ENCODE data around the gene RRP1.

RRP1 gene

DNA sequence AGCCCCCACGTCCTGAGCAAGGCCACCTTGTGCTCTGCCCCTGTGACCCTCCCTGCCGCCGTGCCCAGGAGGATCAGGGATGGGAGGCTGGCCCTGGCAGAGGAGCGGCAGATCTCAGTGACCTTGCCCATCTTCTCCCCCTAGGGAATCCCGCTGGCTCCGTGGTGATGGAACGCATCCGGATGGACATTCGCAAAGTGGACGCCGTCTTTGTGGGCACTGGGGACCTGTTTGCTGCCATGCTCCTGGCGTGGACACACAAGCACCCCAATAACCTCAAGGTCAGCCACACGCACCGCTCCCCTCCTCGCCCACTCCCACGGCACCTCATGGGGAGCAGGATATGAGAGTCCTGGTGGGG, 36.0 kb upstream of the RRP1 start:
- TF ChIP-seq, protein P1, sequence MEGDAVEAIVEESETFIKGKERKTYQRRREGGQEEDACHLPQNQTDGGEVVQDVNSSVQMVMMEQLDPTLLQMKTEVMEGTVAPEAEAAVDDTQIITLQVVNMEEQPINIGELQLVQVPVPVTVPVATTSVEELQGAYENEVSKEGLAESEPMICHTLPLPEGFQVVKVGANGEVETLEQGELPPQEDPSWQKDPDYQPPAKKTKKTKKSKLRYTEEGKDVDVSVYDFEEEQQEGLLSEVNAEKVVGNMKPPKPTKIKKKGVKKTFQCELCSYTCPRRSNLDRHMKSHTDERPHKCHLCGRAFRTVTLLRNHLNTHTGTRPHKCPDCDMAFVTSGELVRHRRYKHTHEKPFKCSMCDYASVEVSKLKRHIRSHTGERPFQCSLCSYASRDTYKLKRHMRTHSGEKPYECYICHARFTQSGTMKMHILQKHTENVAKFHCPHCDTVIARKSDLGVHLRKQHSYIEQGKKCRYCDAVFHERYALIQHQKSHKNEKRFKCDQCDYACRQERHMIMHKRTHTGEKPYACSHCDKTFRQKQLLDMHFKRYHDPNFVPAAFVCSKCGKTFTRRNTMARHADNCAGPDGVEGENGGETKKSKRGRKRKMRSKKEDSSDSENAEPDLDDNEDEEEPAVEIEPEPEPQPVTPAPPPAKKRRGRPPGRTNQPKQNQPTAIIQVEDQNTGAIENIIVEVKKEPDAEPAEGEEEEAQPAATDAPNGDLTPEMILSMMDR (IDR thresholded peaks at IDR 0.05; ENCODE audit: borderline replicate concordance, insufficient read depth, low read depth, low read length), result no peak
- no peak overlapping the region for H3K4me3 ChIP-seq (ENCODE audit: low read depth, low read length)

DNA sequence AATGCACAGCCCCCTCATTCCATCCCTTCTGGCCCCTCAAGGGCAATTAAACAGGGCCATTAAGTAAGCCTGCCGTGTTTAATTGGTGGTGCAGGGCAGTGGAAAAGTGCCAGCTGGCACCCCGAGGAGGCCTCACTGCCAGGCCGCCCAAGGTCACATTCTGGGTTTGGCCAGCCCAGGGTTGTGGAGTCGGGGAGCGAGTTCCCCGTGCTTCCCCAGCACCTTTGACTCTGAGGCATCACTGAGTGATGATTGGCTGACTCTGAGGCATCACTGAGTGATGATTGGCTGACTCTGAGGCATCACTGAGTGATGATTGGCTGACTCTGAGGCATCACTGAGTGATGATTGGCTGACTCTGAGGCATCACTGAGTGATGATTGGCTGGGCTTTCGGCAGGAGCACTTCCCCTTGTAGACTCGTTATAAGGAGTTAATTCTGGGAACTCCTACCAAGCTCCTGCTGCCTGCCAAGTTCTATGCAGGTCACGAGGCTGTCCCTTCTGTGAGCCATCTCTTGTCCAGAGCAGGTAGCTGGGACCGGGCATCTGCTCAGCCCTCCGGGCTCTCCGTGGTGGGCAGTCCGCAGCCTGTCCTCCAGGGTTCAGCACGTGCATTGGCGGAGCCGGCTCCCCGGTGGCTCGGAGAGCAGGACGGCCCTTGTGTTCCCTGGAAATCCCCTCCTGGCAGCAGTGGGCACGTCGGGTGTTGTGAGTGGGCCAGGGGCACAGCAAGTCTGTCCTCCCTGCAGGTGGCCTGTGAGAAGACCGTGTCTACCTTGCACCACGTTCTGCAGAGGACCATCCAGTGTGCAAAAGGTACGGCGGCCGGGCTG, 34.2 kb upstream of the RRP1 start:
- TF ChIP-seq, protein P1 (IDR thresholded peaks at IDR 0.05; ENCODE audit: borderline replicate concordance, insufficient read depth, low read depth, low read length), result no peak
- H3K4me3 ChIP-seq (ENCODE audit: low read depth, low read length), result no peak overlapping the region

DNA sequence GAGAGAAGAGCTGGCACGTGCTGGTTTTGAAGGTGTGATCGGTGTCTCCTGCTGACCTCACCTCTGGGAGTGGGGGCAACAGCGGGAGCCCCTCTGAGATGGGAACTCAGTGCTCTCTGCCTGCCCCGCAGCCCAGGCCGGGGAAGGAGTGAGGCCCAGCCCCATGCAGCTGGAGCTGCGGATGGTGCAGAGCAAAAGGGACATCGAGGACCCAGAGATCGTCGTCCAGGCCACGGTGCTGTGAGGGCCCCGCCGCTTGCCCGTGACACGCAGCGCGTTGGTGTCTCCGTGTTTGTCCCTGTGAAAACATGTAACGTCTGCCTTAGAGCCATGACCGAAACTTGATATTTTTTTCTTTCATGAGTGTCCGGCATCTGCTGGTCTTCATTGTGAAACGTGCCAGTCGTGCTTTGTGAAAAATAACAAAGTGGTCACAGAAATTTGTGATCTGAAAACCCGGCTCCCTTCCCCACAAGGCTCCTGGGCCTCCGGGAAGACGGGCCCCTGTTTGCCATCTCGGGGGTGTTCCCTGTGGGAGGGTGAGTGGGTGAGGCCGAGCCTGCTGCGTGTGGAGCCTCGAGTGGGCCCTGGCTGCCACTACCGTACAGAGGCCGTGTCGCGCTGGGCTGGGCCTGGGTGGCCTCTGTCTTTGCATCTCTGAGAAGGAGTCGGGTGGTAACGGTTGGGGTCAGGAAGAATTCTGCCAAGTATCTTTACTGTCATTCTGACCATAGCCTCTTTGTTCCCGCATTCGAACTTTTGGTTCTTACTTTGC, 33.4 kb upstream of the RRP1 start:
- no peak overlapping the region for H3K4me3 ChIP-seq (ENCODE audit: low read depth, low read length)
- TF ChIP-seq, protein P1 (IDR thresholded peaks at IDR 0.05; ENCODE audit: borderline replicate concordance, insufficient read depth, low read depth, low read length), result no peak

DNA sequence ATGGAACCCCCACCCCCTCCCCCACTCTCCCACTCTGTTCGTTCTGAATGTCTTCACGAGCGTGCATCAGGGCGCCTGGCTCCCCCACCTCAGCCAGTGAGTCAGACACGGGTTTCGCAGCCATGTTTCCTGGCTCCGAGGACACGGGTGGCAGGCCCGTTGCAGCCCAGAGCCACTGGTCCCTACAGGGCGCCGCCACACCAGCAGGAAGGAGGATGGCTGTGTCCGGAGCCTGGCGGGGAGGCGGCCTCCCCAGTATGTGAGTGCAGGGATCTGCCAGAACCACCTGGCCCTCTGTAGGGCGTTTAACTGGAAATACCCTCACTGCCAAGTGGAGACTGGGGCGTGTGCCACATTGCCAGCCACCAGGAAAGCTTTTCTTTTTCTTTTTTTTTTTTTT, 31.8 kb upstream of the RRP1 start:
- TF ChIP-seq, protein P1 (IDR thresholded peaks at IDR 0.05; ENCODE audit: borderline replicate concordance, insufficient read depth, low read depth, low read length), result no peak
- no peak overlapping the region for H3K4me3 ChIP-seq (ENCODE audit: low read depth, low read length)

DNA sequence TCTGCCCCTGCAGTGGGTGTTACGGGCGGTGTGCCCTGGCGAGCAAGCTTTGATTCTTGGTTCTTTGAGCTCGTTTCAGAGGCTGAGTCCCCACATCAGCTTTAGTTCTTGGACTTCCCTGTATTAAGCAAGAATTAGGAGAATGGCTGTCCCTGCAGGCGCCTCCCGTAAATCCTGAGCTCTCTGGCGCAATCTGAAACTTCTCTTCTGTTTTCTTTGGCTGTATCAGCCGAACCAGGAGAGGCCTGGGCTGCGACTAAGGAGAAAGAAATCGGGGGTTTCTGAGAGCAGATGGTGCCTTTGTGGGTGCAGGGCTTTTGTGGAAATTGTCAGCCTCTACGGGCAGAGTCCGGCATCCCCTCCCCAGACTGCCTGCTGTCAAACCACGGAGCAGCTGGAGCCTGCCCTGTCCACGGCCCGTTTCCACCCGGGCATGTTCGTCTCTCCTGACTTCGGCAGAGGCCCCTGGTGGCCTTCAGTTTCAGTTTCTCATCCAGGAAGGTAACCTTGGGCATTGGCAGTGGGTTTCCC, 31.2 kb upstream of the RRP1 start:
- no peak overlapping the region for H3K4me3 ChIP-seq (ENCODE audit: low read depth, low read length)
- TF ChIP-seq, protein P1 (IDR thresholded peaks at IDR 0.05; ENCODE audit: borderline replicate concordance, insufficient read depth, low read depth, low read length), result no peak

DNA sequence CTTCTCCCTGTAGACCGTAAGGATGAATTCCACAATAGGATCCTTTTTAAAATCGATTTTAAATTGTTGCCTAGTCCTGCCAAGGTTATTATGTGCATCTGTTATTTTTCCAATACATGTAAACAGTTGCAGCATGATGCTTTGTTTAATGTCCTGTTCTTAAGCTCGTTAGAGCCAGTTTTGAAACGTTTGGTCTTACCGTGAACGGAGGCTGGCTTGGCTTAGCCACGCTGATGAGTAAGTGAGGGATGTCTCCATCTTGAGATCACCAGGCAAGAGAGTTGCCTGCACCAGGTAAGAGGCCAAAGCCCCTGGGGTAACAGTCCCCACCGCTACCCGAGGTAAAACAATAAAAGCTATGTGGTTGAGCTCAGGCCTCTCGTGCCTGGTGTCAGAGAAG, 30.6 kb upstream of the RRP1 start:
- TF ChIP-seq, protein P1 (IDR thresholded peaks at IDR 0.05; ENCODE audit: borderline replicate concordance, insufficient read depth, low read depth, low read length), result no peak

More for the DNA sequence above, 30.6 kb upstream of the RRP1 start:
- H3K4me3 ChIP-seq (ENCODE audit: low read depth, low read length), result no peak overlapping the region

Data from GM12875 (cell line).